ENCODE results near the gene CADM4. TPM values are rescaled to one million over a fixed set of nuclear protein-coding genes. Genes with fewer than 3 reads are reported as not detected.

Gene CADM4, protein sequence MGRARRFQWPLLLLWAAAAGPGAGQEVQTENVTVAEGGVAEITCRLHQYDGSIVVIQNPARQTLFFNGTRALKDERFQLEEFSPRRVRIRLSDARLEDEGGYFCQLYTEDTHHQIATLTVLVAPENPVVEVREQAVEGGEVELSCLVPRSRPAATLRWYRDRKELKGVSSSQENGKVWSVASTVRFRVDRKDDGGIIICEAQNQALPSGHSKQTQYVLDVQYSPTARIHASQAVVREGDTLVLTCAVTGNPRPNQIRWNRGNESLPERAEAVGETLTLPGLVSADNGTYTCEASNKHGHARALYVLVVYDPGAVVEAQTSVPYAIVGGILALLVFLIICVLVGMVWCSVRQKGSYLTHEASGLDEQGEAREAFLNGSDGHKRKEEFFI
- polyA plus RNA-seq (2013, experiment 1 of 2): 55.1 TPM
- 63.7 TPM for polyA plus RNA-seq (2013, experiment 2 of 2)

DNA sequence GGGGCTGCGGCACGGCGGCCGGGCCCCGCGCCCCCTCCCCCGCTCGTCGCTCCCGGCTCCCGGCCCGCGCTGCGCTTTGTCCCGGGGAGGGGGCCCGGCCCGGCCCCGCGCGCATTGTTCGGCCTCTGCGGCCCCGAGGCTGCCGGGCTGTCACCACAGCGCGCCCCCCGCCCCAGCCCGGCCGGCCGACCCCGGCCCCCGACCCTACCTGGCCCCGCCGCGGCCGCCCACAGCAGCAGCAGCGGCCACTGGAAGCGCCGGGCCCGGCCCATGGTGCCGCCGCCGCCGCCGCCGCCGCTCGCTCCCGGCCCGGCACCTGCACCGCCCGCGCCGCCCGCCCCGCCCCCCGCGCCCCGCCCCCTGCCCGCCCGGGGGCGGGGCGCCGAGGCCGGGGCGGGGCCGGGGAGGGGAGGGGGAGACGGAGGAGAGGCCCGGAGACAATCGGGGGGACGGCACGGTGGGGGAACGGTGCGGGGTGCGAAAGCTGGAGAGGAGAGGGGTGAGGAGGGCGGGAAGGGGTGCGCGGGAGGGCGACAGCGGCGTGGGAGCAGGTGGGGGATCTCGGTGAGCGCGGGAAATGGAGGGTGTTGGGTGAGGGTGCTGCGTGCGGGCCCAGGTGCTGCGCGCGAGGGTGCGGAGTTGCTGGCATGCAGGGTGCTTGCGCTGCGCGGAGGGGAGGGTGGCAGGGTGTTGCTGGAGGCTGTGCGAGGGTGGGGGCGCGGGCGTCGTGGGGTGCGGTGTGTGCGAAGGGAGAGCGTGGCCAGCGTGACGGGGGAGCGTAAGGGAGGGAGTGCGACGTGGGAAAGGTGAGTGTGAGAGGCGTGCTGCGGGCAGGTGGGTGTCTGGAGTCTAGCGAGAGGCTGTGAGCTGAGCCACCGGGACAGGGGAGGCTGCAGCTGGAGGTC, at the start of gene CADM4:
CADM4 (minus strand) TSS at position 332 of the 905 bp plus-strand sequence; CDS start at position 272, 60 bp downstream.
- no CpG with 5 or more reads among the region's 110 CpGs for WGBS, 2 donors (ENCODE audit: extremely low coverage in 2 of 2, insufficient read length in 2 of 2, insufficient replicate concordance in 1 of 2)

DNA sequence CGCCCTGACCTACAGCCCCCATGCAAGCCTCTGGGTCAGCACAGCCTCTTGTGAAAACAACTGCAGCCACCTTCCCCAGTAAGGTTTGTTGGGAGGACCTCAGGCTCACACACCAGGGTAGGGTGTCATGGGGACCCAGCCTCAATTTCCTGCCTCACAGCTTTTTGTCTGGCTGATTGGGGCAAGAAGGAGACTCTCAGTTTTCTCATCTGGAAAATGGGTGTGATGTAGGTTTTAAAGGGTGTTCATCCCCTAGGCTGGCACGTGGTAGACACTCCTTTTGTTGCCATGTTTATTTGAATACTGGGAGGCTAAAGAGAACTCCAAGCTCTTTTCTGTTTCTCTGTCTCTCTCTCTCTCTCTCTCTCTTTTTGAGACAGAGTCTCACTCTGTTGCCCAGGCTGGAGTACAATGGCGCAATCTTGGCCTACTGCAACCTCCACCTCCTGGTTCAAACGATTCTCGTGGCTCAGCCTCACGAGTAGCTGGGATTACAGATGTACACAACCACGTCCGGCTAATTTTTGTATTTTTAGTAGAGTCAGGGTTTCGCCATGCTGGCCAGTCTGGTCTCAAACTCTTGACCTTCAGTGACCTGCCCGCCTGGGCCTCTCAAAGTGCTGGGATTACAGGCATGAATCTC, 48.5 kb upstream of the CADM4 start:
- no peak overlapping the region for H3K4me3 ChIP-seq (ENCODE audit: low read length in 2 of 2)
- H2BK15ac ChIP-seq (ENCODE audit: low read length): no peak overlapping the region
- H2BK12ac ChIP-seq (ENCODE audit: low read length): no peak overlapping the region
- no peak overlapping the region for H4K91ac ChIP-seq (ENCODE audit: low read depth, low read length, poor library complexity)
- H2BK5ac ChIP-seq (ENCODE audit: low read length): peak overlapping the region; percentile 68
- H3K4ac ChIP-seq (ENCODE audit: low read length): no peak overlapping the region
- peaks cover 12 to 16% of the 10 kb centered on the region in 2 donors for H3K4me1 ChIP-seq (ENCODE audit: control insufficient read depth in 2 of 2, insufficient read depth in 1 of 2, low read depth in 1 of 2, low read length in 2 of 2)
- no peak overlapping the region for H3K23ac ChIP-seq (ENCODE audit: low read depth, low read length, poor library complexity)
- H3K27ac ChIP-seq (replicated peaks; ENCODE audit: low read length): peak overlapping the region; percentile 86
- no peak overlapping the region for H3K9ac ChIP-seq (ENCODE audit: low read depth, low read length, poor library complexity)
- H2BK120ac ChIP-seq (ENCODE audit: low read depth, low read length): peak overlapping the region; percentile 63
- no peak overlapping the region for H3K4me2 ChIP-seq (ENCODE audit: insufficient read depth, low read length, poor library complexity, severe bottlenecking)
- no CpG with 5 or more reads among the region's 10 CpGs for WGBS, 2 donors (ENCODE audit: extremely low coverage in 2 of 2, insufficient read length in 2 of 2, insufficient replicate concordance in 1 of 2)
- no peaks in the 10 kb centered on the region for H3K36me3 ChIP-seq (replicated peaks in 1 of 2; ENCODE audit: control insufficient read depth in 2 of 2, insufficient read depth in 2 of 2, low read length in 2 of 2)
- H2AK5ac ChIP-seq (ENCODE audit: low read depth, low read length): no peak overlapping the region
- no peaks in the 10 kb centered on the region for H3K27me3 ChIP-seq (ENCODE audit: control insufficient read depth in 3 of 3, insufficient read depth in 3 of 3, low read depth in 1 of 3, low read length in 3 of 3)
- no peaks in the 10 kb centered on the region for H3K79me1 ChIP-seq (ENCODE audit: low read depth, low read length)
- H3K14ac ChIP-seq (ENCODE audit: low read length): no peak overlapping the region
- no peak overlapping the region for H4K8ac ChIP-seq (ENCODE audit: low read depth, low read length)
- peaks cover 4 to 10% of the 10 kb centered on the region in 2 donors for H3K9me3 ChIP-seq (replicated peaks in 1 of 2; ENCODE audit: control insufficient read depth in 2 of 2, insufficient read depth in 1 of 2, low read depth in 1 of 2, low read length in 2 of 2)
- H3K18ac ChIP-seq (ENCODE audit: low read length): peak overlapping the region; percentile 29
- H2AFZ ChIP-seq (ENCODE audit: low read length): peak overlapping the region; percentile 86
- no peak for DNase-seq (ENCODE audit: low spot score)

More for the DNA sequence above, at the start of gene CADM4:
- H3K14ac ChIP-seq (ENCODE audit: low read length): peak within 1 kb of the TSS; percentile 96
- peak within 1 kb of the TSS; percentile 92 for H3K9ac ChIP-seq (ENCODE audit: low read depth, low read length, poor library complexity)
- peak within 1 kb of the TSS; percentile 63 for H2BK12ac ChIP-seq (ENCODE audit: low read length)
- peak within 1 kb of the TSS; percentile 78 for H2BK5ac ChIP-seq (ENCODE audit: low read length)
- H4K8ac ChIP-seq (ENCODE audit: low read depth, low read length): peak within 1 kb of the TSS; percentile 25
- peak within 1 kb of the TSS; percentile 99 for H2AK5ac ChIP-seq (ENCODE audit: low read depth, low read length)
- H3K9me3 ChIP-seq (replicated peaks in 1 of 2; ENCODE audit: control insufficient read depth in 2 of 2, insufficient read depth in 1 of 2, low read depth in 1 of 2, low read length in 2 of 2): no peaks in the 10 kb centered on the region
- H3K36me3 ChIP-seq (replicated peaks in 1 of 2; ENCODE audit: control insufficient read depth in 2 of 2, insufficient read depth in 2 of 2, low read length in 2 of 2): peaks cover 0 to 13% of the 10 kb centered on the region in 2 donors
- peak within 1 kb of the TSS; percentile 98 for H2BK120ac ChIP-seq (ENCODE audit: low read depth, low read length)
- H3K27ac ChIP-seq (replicated peaks; ENCODE audit: low read length): no peak within 1 kb of the TSS
- H3K18ac ChIP-seq (ENCODE audit: low read length): peak within 1 kb of the TSS; percentile 99
- H3K4me1 ChIP-seq (ENCODE audit: control insufficient read depth in 2 of 2, insufficient read depth in 1 of 2, low read depth in 1 of 2, low read length in 2 of 2): peaks cover 28 to 37% of the 10 kb centered on the region in 2 donors
- peak within 1 kb of the TSS; percentile 89 to 99 for H3K4me3 ChIP-seq (ENCODE audit: low read length in 2 of 2)
- H3K27me3 ChIP-seq (ENCODE audit: control insufficient read depth in 3 of 3, insufficient read depth in 3 of 3, low read depth in 1 of 3, low read length in 3 of 3): peaks cover 0 to 9% (median 2%) of the 10 kb centered on the region in 3 experiments
- peak within 1 kb of the TSS; percentile 80 for H3K4ac ChIP-seq (ENCODE audit: low read length)
- H2BK15ac ChIP-seq (ENCODE audit: low read length): peak within 1 kb of the TSS; percentile 96
- peaks cover 9% of the 10 kb centered on the region for H3K79me1 ChIP-seq (ENCODE audit: low read depth, low read length)
- DNase-seq (ENCODE audit: low spot score): peak; percentile 41
- peak within 1 kb of the TSS; percentile 88 for H2AFZ ChIP-seq (ENCODE audit: low read length)
- H3K4me2 ChIP-seq (ENCODE audit: insufficient read depth, low read length, poor library complexity, severe bottlenecking): peak within 1 kb of the TSS; percentile 95
- no peak within 1 kb of the TSS for H4K91ac ChIP-seq (ENCODE audit: low read depth, low read length, poor library complexity)
- peak within 1 kb of the TSS; percentile 96 for H3K23ac ChIP-seq (ENCODE audit: low read depth, low read length, poor library complexity)

GRCh38 chr19:43687660-43687997, 48.0 kb upstream of the CADM4 start:
- Histone ChIP-seq H2BK120ac (ENCODE audit: low read depth, low read length) (peak overlapping the region; percentile 63), H4K91ac (ENCODE audit: low read depth, low read length, poor library complexity) (no peak overlapping the region), H3K18ac (ENCODE audit: low read length) (peak overlapping the region; percentile 29), H3K79me1 (ENCODE audit: low read depth, low read length) (no peaks in the 10 kb centered on the region), H3K4me3 (ENCODE audit: low read length in 2 of 2) (no peak overlapping the region), H2AK5ac (ENCODE audit: low read depth, low read length) (peak overlapping the region; percentile 11), H2BK15ac (ENCODE audit: low read length) (no peak overlapping the region), H3K23ac (ENCODE audit: low read depth, low read length, poor library complexity) (no peak overlapping the region), H4K8ac (ENCODE audit: low read depth, low read length) (no peak overlapping the region), H3K9me3 (replicated peaks in 1 of 2; ENCODE audit: control insufficient read depth in 2 of 2, insufficient read depth in 1 of 2, low read depth in 1 of 2, low read length in 2 of 2) (peaks cover 4 to 10% of the 10 kb centered on the region in 2 donors), H3K27me3 (ENCODE audit: control insufficient read depth in 3 of 3, insufficient read depth in 3 of 3, low read depth in 1 of 3, low read length in 3 of 3) (no peaks in the 10 kb centered on the region), H2BK5ac (ENCODE audit: low read length) (peak overlapping the region; percentile 68), H2AFZ (ENCODE audit: low read length) (peak overlapping the region; percentile 86), H2BK12ac (ENCODE audit: low read length) (no peak overlapping the region), H3K27ac (replicated peaks; ENCODE audit: low read length) (peak overlapping the region; percentile 86), H3K9ac (ENCODE audit: low read depth, low read length, poor library complexity) (no peak overlapping the region), H3K36me3 (replicated peaks in 1 of 2; ENCODE audit: control insufficient read depth in 2 of 2, insufficient read depth in 2 of 2, low read length in 2 of 2) (no peaks in the 10 kb centered on the region), H3K4me2 (ENCODE audit: insufficient read depth, low read length, poor library complexity, severe bottlenecking) (peak overlapping the region; percentile 41), H3K4ac (ENCODE audit: low read length) (no peak overlapping the region), H3K14ac (ENCODE audit: low read length) (no peak overlapping the region), H3K4me1 (ENCODE audit: control insufficient read depth in 2 of 2, insufficient read depth in 1 of 2, low read depth in 1 of 2, low read length in 2 of 2) (peaks cover 12 to 16% of the 10 kb centered on the region in 2 donors)
- WGBS, 2 donors (ENCODE audit: extremely low coverage in 2 of 2, insufficient read length in 2 of 2, insufficient replicate concordance in 1 of 2): no CpG with 5 or more reads among the region's 1 CpG
- no peak for DNase-seq (ENCODE audit: low spot score)

Data from neuronal stem cell (in vitro differentiated cells).